Caco-2 (cell line): ENCODE measurements around the gene KCNC2. TPM values are rescaled to one million over a fixed set of nuclear protein-coding genes. Genes with fewer than 3 reads are reported as not detected.

Experiments used
- BruUV-seq: library from RNA; stranded (reverse); fragments of 400-500 nt; replicated peaks from 2 replicates; lab custom pipeline; 2021; lab: Mats Ljungman, UMichigan
- CTCF ChIA-PET: fragments of 300-600 bp; sonication (Branson Sonifier 250); formaldehyde crosslinking; loops from one replicate; lab custom pipeline; 2022; ENCODE audit warnings: antibody characterized with exemption; lab: Charles Lee
- POLR2A ChIA-PET: fragments of 300-600 bp; sonication (Branson Sonifier 250); formaldehyde crosslinking; loops from one replicate; lab custom pipeline; 2022; ENCODE audit warnings: antibody characterized with exemption; lab: Charles Lee
- DNase-seq, 2 experiments: peaks; one replicate each; pipeline versions ENCODE4 v3.0.0 to v3.0.0-alpha.2; 2020 to 2022
- H3K27me3 ChIP-seq: replicated peaks from 2 replicates; pipeline ENCODE4 v1.6.0; 2011; ENCODE audit warnings: low read length; ENCODE audit not compliant: control insufficient read depth, insufficient read depth
- H3K36me3 ChIP-seq: 2 replicates; pipeline ENCODE4 v1.5.1; 2011; ENCODE audit warnings: low read length; ENCODE audit not compliant: control insufficient read depth, insufficient read depth
- H3K4me1 ChIP-seq: fragments of 250-450 bp; sonication (Bioruptor Pico); 2 replicates; pipeline ENCODE4 v1.5.1; 2020; ENCODE audit warnings: mild to moderate bottlenecking
- H3K4me3 ChIP-seq: 2 replicates; pipeline ENCODE4 v1.5.1; 2011; ENCODE audit warnings: low read depth, mild to moderate bottlenecking, control low read depth, low read length
- H3K9me3 ChIP-seq: fragments of 250-450 bp; sonication (Bioruptor Pico); 2 replicates; pipeline ENCODE4 v1.5.1; 2020; ENCODE audit warnings: mild to moderate bottlenecking, moderate library complexity
- H3K27ac Mint-ChIP-seq: one replicate; pipeline ENCODE4 v1.8.0; 2022; ENCODE audit warnings: mixed read lengths; ENCODE audit not compliant: unreplicated experiment
- H3K27me3 Mint-ChIP-seq: one replicate; pipeline ENCODE4 v1.8.0; 2022; ENCODE audit warnings: mixed read lengths; ENCODE audit not compliant: insufficient read depth, unreplicated experiment
- H3K36me3 Mint-ChIP-seq: one replicate; pipeline ENCODE4 v1.8.0; 2022; ENCODE audit warnings: mild to moderate bottlenecking, mixed read lengths; ENCODE audit not compliant: insufficient read depth, unreplicated experiment
- H3K4me1 Mint-ChIP-seq: one replicate; pipeline ENCODE4 v1.8.0; 2022; ENCODE audit warnings: low read depth, mixed read lengths; ENCODE audit not compliant: unreplicated experiment
- H3K4me3 Mint-ChIP-seq: one replicate; pipeline ENCODE4 v1.8.0; 2022; ENCODE audit warnings: mild to moderate bottlenecking, moderate library complexity, mixed read lengths; ENCODE audit not compliant: unreplicated experiment
- H3K9me3 Mint-ChIP-seq: one replicate; pipeline ENCODE4 v1.8.0; 2022; ENCODE audit warnings: mixed read lengths; ENCODE audit not compliant: unreplicated experiment
- intact Hi-C: fragments of 100-400 bp; cut with micrococcal nuclease; formaldehyde crosslinking; loops from one replicate; pipeline ENCODE4 v1.10.0; 2022; ENCODE audit not compliant: unreplicated experiment
- total RNA-seq: library from RNA; stranded (reverse); gene quantifications from 2 replicates; pipeline ENCODE4 v1.2.3, GENCODE V29; 2022
- TF ChIP-seq, protein P1 (sequence below), 2 experiments: fragments of 200-600 bp in 1 of 2; IDR thresholded peaks; 1 replicate in 1 of 2; 2 replicates in 1 of 2; pipeline versions ENCODE4 v1.5.1 to v1.8.0; 2011 to 2022; ENCODE audit warnings: antibody characterized with exemption in 1 of 2, control low read depth in 1 of 2, inconsistent platforms in 1 of 2, low read depth in 1 of 2, low read length in 1 of 2, mild to moderate bottlenecking in 1 of 2, moderate library complexity in 1 of 2; ENCODE audit not compliant: insufficient read depth in 1 of 2, severe bottlenecking in 1 of 2, unreplicated experiment in 1 of 2

KCNC2 gene
- total RNA-seq, 1 experiment from 2014 or later, result not detected

DNA sequence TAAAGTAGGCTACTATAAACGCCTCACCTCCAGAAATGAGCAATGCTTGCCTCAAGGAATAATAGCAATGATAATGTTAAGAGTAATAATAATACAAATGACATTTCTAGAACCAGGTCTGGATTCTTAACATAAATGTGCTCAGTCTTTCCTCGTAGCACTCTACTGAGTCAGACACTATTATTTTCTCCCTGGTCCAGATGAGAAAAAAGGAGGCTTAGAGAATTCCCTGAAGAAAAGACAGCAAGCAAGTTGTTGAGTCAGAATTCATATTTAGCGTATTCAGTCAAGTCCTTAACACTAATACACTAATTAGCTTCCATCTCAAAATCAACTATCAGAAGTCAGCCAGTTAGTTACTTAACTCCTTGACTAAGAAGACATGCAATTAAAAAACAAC lies 13.2 kb downstream of the KCNC2 start:
- TF ChIP-seq, protein P1, sequence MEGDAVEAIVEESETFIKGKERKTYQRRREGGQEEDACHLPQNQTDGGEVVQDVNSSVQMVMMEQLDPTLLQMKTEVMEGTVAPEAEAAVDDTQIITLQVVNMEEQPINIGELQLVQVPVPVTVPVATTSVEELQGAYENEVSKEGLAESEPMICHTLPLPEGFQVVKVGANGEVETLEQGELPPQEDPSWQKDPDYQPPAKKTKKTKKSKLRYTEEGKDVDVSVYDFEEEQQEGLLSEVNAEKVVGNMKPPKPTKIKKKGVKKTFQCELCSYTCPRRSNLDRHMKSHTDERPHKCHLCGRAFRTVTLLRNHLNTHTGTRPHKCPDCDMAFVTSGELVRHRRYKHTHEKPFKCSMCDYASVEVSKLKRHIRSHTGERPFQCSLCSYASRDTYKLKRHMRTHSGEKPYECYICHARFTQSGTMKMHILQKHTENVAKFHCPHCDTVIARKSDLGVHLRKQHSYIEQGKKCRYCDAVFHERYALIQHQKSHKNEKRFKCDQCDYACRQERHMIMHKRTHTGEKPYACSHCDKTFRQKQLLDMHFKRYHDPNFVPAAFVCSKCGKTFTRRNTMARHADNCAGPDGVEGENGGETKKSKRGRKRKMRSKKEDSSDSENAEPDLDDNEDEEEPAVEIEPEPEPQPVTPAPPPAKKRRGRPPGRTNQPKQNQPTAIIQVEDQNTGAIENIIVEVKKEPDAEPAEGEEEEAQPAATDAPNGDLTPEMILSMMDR (IDR thresholded peaks at IDR 0.05; ENCODE audit: insufficient read depth in 1 of 2, low read depth in 1 of 2, low read length in 1 of 2, severe bottlenecking in 1 of 2, unreplicated experiment in 1 of 2), result no peak
- H3K27me3 Mint-ChIP-seq, result no peaks in the 10 kb centered on the region
- no peaks in the 10 kb centered on the region for H3K36me3 Mint-ChIP-seq
- H3K4me1 Mint-ChIP-seq, result no peaks in the 10 kb centered on the region
- H3K27ac Mint-ChIP-seq, result no peak overlapping the region
- Histone ChIP-seq H3K9me3 (no peaks in the 10 kb centered on the region), H3K27me3 (no peaks in the 10 kb centered on the region), H3K4me1 (no peaks in the 10 kb centered on the region), H3K4me3 (no peak overlapping the region), H3K36me3 (no peaks in the 10 kb centered on the region)
- ChIA-PET POLR2A (no interaction called here), CTCF (no interaction called here)
- H3K4me3 Mint-ChIP-seq, result no peak overlapping the region
- BruUV-seq, result no TSS peak
- H3K9me3 Mint-ChIP-seq, result no peaks in the 10 kb centered on the region
- no peak for DNase-seq
- intact Hi-C loops, result no loop called here

DNA sequence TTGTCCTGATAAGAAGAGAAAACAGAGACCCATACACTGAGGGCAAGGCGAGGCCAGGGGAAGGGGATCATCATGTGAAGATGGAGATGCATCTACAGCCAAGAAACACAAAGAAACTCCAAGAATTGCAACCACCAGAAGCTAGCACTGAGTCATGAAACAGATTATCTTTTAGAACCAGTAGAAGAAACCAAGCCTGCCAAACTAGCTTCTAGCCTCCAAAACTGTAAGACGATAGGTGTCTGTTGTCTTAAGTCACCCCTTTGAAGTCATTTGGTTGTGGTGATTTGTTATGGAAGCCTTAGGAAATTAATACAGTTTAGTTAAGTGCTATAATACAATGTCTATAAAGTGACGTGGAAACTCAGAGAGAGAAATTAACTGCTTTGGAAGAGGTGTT lies 15.4 kb downstream of the KCNC2 start:
- H3K4me1 ChIP-seq, result no peaks in the 10 kb centered on the region
- Mint-ChIP-seq H3K36me3 (no peaks in the 10 kb centered on the region), H3K4me1 (no peaks in the 10 kb centered on the region), H3K4me3 (no peak overlapping the region), H3K9me3 (no peaks in the 10 kb centered on the region), H3K27ac (no peak overlapping the region), H3K27me3 (no peaks in the 10 kb centered on the region)
- no peaks in the 10 kb centered on the region for H3K27me3 ChIP-seq
- TF ChIP-seq, protein P1 (IDR thresholded peaks at IDR 0.05; ENCODE audit: insufficient read depth in 1 of 2, low read depth in 1 of 2, low read length in 1 of 2, severe bottlenecking in 1 of 2, unreplicated experiment in 1 of 2), result no peak
- ChIA-PET POLR2A (no interaction called here), CTCF (no interaction called here)
- H3K4me3 ChIP-seq, result no peak overlapping the region
- intact Hi-C loops, result no loop called here
- no peak for DNase-seq
- no peaks in the 10 kb centered on the region for H3K9me3 ChIP-seq
- BruUV-seq, result no TSS peak
- H3K36me3 ChIP-seq, result no peaks in the 10 kb centered on the region

DNA sequence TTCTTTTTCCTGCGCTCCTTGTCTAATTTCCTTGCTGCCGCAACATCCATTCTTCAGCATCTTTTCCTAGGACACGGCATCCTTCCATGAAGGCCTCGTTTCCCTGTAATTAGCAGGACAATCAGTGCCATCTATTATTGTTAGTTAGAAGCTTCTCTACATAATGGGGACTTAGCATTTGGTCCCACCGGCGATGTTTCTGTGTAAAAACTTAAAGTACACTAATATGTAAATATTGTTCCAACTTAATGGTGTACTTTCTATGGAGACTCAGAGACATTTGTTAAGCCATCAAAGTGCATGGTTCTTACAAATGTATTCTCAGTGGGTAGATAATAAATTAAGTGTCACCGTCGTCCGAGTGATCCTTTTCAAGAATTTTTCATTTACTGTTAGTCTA lies 17.4 kb downstream of the KCNC2 start:
- intact Hi-C loops, result no loop called here
- no peaks in the 10 kb centered on the region for H3K9me3 Mint-ChIP-seq
- H3K36me3 ChIP-seq, result no peaks in the 10 kb centered on the region
- POLR2A ChIA-PET, result no interaction called here
- H3K27me3 Mint-ChIP-seq, result no peaks in the 10 kb centered on the region
- CTCF ChIA-PET, result no interaction called here
- H3K27me3 ChIP-seq, result no peaks in the 10 kb centered on the region
- H3K27ac Mint-ChIP-seq, result no peak overlapping the region
- TF ChIP-seq, protein P1 (IDR thresholded peaks at IDR 0.05; ENCODE audit: insufficient read depth in 1 of 2, low read depth in 1 of 2, low read length in 1 of 2, severe bottlenecking in 1 of 2, unreplicated experiment in 1 of 2), result no peak
- no peaks in the 10 kb centered on the region for H3K9me3 ChIP-seq
- H3K4me1 Mint-ChIP-seq, result no peaks in the 10 kb centered on the region
- H3K36me3 Mint-ChIP-seq, result no peaks in the 10 kb centered on the region
- no peaks in the 10 kb centered on the region for H3K4me1 ChIP-seq
- H3K4me3 Mint-ChIP-seq, result no peak overlapping the region
- DNase-seq, result no peak
- H3K4me3 ChIP-seq, result no peak overlapping the region
- BruUV-seq, result no TSS peak
